Naive thymus-derived CD4-positive, alpha-beta T cell (primary cell): Measurements from ENCODE around the gene CLUH. TPM values are rescaled to one million over a fixed set of nuclear protein-coding genes. Genes with fewer than 3 reads are reported as not detected.
A peak's percentile ranks its signal among the peaks of the same experiment; 100 is the strongest.

Experiments used
- ATAC-seq: fragments of 150-1000 bp; cut with Tn5 transposase; 2 replicates; pipeline ENCODE4 v1.10.0; 2021; ENCODE audit warnings: mild to moderate bottlenecking, moderate library complexity
- CTCF ChIA-PET: fragments of 350-600 bp; sonication (Branson Sonifier 250); formaldehyde crosslinking; loops from one replicate; lab custom pipeline; 2021; ENCODE audit warnings: antibody characterized with exemption; lab: Charles Lee
- POLR2A ChIA-PET: fragments of 350-600 bp; sonication (Branson Sonifier 250); formaldehyde crosslinking; loops from one replicate; lab custom pipeline; 2021; ENCODE audit warnings: antibody characterized with exemption, inconsistent platforms; lab: Charles Lee
- DNase-seq, 9 donors: peaks; one replicate each; pipeline versions ENCODE4 v3.0.0 to v3.0.0-alpha.2; 2020 to 2022; ENCODE audit warnings: mixed read lengths in 1 of 9
- H3K27ac ChIP-seq: one replicate; pipeline ENCODE4 v1.7.0; 2013; ENCODE audit warnings: mild to moderate bottlenecking, low read depth, low read length, moderate library complexity
- H3K27me3 ChIP-seq, 2 donors: one replicate each; pipeline ENCODE4 v1.7.0; 2013; ENCODE audit warnings: low read length in 2 of 2, mild to moderate bottlenecking in 2 of 2, moderate library complexity in 2 of 2; ENCODE audit not compliant: control insufficient read depth in 2 of 2, insufficient read depth in 2 of 2
- H3K36me3 ChIP-seq, 3 experiments: 1 replicate in 2 of 3; 2 replicates in 1 of 3; pipeline ENCODE4 v1.7.0; 2013; ENCODE audit warnings: low read length in 3 of 3, mild to moderate bottlenecking in 3 of 3, moderate library complexity in 1 of 3; ENCODE audit not compliant: insufficient read depth in 3 of 3, control insufficient read depth in 2 of 3
- H3K4me1 ChIP-seq, 2 donors: one replicate each; pipeline ENCODE4 v1.7.0; 2013; ENCODE audit warnings: low read length in 2 of 2, mild to moderate bottlenecking in 2 of 2, moderate library complexity in 1 of 2; ENCODE audit not compliant: control insufficient read depth in 2 of 2, insufficient read depth in 2 of 2
- H3K4me3 ChIP-seq: 2 replicates; pipeline ENCODE4 v1.7.0; 2013; ENCODE audit warnings: mild to moderate bottlenecking, low read length
- H3K9me3 ChIP-seq, 3 experiments: 1 replicate in 2 of 3; 2 replicates in 1 of 3; pipeline ENCODE4 v1.7.0; 2013; ENCODE audit warnings: low read length in 3 of 3; ENCODE audit not compliant: control insufficient read depth in 2 of 3
- H3K27ac Mint-ChIP-seq, 9 donors: one replicate each; pipeline ENCODE4 v1.8.0; 2020 to 2022; ENCODE audit warnings: mixed read lengths in 9 of 9, mild to moderate bottlenecking in 8 of 9, moderate library complexity in 5 of 9, inconsistent platforms in 2 of 9
- H3K27me3 Mint-ChIP-seq, 5 donors: one replicate each; pipeline ENCODE4 v1.8.0; 2021 to 2022; ENCODE audit warnings: mixed read lengths in 5 of 5, mild to moderate bottlenecking in 1 of 5
- H3K36me3 Mint-ChIP-seq, 5 donors: one replicate each; pipeline ENCODE4 v1.8.0; 2020 to 2022; ENCODE audit warnings: mixed read lengths in 5 of 5, mild to moderate bottlenecking in 3 of 5, inconsistent platforms in 1 of 5
- H3K4me1 Mint-ChIP-seq, 7 donors: one replicate each; pipeline ENCODE4 v1.8.0; 2020 to 2022; ENCODE audit warnings: mixed read lengths in 7 of 7, mild to moderate bottlenecking in 3 of 7, inconsistent platforms in 1 of 7
- H3K4me3 Mint-ChIP-seq, 10 donors: one replicate each; pipeline ENCODE4 v1.8.0; 2020 to 2022; ENCODE audit warnings: mild to moderate bottlenecking in 10 of 10, mixed read lengths in 10 of 10, moderate library complexity in 6 of 10, inconsistent platforms in 2 of 10
- H3K9me3 Mint-ChIP-seq, 11 donors: one replicate each; pipeline ENCODE4 v1.8.0; 2020 to 2022; ENCODE audit warnings: mixed read lengths in 11 of 11, mild to moderate bottlenecking in 4 of 11, inconsistent platforms in 1 of 11, moderate library complexity in 1 of 11
- intact Hi-C, 2 donors: fragments of 100-400 bp; cut with micrococcal nuclease; formaldehyde crosslinking; loops; one replicate each; pipeline ENCODE4 v1.15.1; 2023
- polyA plus RNA-seq, 2 donors: library from polyadenylated mRNA; unstranded; fragments of 300-500 nt; fragmentation: Illumina TruSeq; gene quantifications; one replicate each; pipeline ENCODE4 v1.2.3, GENCODE V29; 2021
- total RNA-seq, 6 experiments: library from RNA in 5 of 6; stranded (reverse) in 5 of 6; gene quantifications; 1 replicate in 5 of 6; 2 replicates in 1 of 6; pipeline ENCODE4 v1.2.3 and lab custom pipeline; 2021 to 2026

The CLUH gene
- total and polyA plus RNA-seq, 7 experiments from 2014 or later = 4.9 to 71.1 (median 45.8) TPM

GRCh38 chr17:2710803-2711607 lies 559 bp downstream of the CLUH start:
- ChIA-PET CTCF (no interaction called here), POLR2A (interaction anchor here (0.6 to 1.5 kb wide), 2 partner anchors 75 to 196 kb away, joined by 3 read pairs; no protein-coding TSS in a partner anchor)
- H3K36me3 ChIP-seq = no peaks in the 10 kb centered on the region
- peak overlapping the region; percentile 78 to 91 (median 87) for H3K4me3 Mint-ChIP-seq
- H3K27me3 ChIP-seq = no peaks in the 10 kb centered on the region
- H3K27me3 Mint-ChIP-seq = no peaks in the 10 kb centered on the region
- no peaks in the 10 kb centered on the region for H3K9me3 ChIP-seq
- no peaks in the 10 kb centered on the region for H3K9me3 Mint-ChIP-seq
- peaks cover 33 to 50% (median 37%) of the 10 kb centered on the region in 7 donors for H3K4me1 Mint-ChIP-seq
- intact Hi-C loops = loop anchor here (1.0 to 5.0 kb wide), 14 partner anchors 13 to 1012 kb away; partner anchors contain the start of genes EMC6 (in 2 of the 2), METTL16 (in 2 of the 2), MNT (in 2 of the 2) and PAFAH1B1 (in 2 of the 2)
- peak overlapping the region; percentile 97 for H3K4me3 ChIP-seq
- H3K4me1 ChIP-seq = peaks cover 22 to 36% of the 10 kb centered on the region in 2 donors
- peak overlapping the region in 8 of 9 donors; percentile 28 to 82 (median 74) for H3K27ac Mint-ChIP-seq
- DNase-seq (peak in 5 of 9 donors; percentile 13 to 52 (median 23)), ATAC-seq (peak; percentile 18)
- no peaks in the 10 kb centered on the region for H3K36me3 Mint-ChIP-seq
- H3K27ac ChIP-seq = peak overlapping the region; percentile 70

GRCh38 chr17:2710071-2710802 lies 1.3 kb downstream of the CLUH start:
- intact Hi-C loops = loop anchor here (2.0 to 5.0 kb wide), 7 partner anchors 77 to 1013 kb away; partner anchors contain the start of genes CTNS (in 1 of the 2), EMC6 (in 1 of the 2), HASPIN (in 1 of the 2) and MNT (in 1 of the 2)
- H3K27me3 ChIP-seq = no peaks in the 10 kb centered on the region
- peak overlapping the region; percentile 59 for H3K4me3 ChIP-seq
- CTCF ChIA-PET = interaction anchor here (0.7 kb wide), 1 partner anchor 77 kb away, joined by 4 read pairs; no protein-coding TSS in a partner anchor
- peaks cover 22 to 36% of the 10 kb centered on the region in 2 donors for H3K4me1 ChIP-seq
- ATAC-seq (no peak), DNase-seq (no peak)
- H3K27ac Mint-ChIP-seq = peak overlapping the region; percentile 28 to 88 (median 81)
- H3K4me1 Mint-ChIP-seq = peaks cover 37 to 56% (median 40%) of the 10 kb centered on the region in 7 donors
- no peaks in the 10 kb centered on the region for H3K36me3 ChIP-seq
- POLR2A ChIA-PET = interaction anchor here (0.6 to 1.5 kb wide), 2 partner anchors 76 to 195 kb away, joined by 3 read pairs; no protein-coding TSS in a partner anchor
- H3K27me3 Mint-ChIP-seq = no peaks in the 10 kb centered on the region
- peak overlapping the region; percentile 59 for H3K27ac ChIP-seq
- H3K9me3 Mint-ChIP-seq = no peaks in the 10 kb centered on the region
- peak overlapping the region; percentile 78 to 91 (median 86) for H3K4me3 Mint-ChIP-seq
- no peaks in the 10 kb centered on the region for H3K36me3 Mint-ChIP-seq
- no peaks in the 10 kb centered on the region for H3K9me3 ChIP-seq

- peaks cover 22 to 36% of the 10 kb centered on the region in 2 donors for H3K4me1 ChIP-seq
- H3K4me3 ChIP-seq = no peak overlapping the region
- H3K9me3 ChIP-seq = no peaks in the 10 kb centered on the region
- ATAC-seq = no peak
- H3K36me3 ChIP-seq = peaks cover 0 to 5% (median 0%) of the 10 kb centered on the region in 3 experiments
- POLR2A ChIA-PET = no interaction called here
- no peak overlapping the region for H3K27ac ChIP-seq
- H3K4me1 Mint-ChIP-seq = peaks cover 39 to 56% (median 45%) of the 10 kb centered on the region in 7 donors
- H3K36me3 Mint-ChIP-seq = peaks cover 0 to 3% (median 0%) of the 10 kb centered on the region in 5 donors
- no peaks in the 10 kb centered on the region for H3K9me3 Mint-ChIP-seq
- no peaks in the 10 kb centered on the region for H3K27me3 Mint-ChIP-seq
- H3K4me3 Mint-ChIP-seq = peak overlapping the region; percentile 18 to 91 (median 85)
- peak overlapping the region in 5 of 9 donors; percentile 25 to 88 (median 55) for H3K27ac Mint-ChIP-seq
- no peak for DNase-seq
- H3K27me3 ChIP-seq = no peaks in the 10 kb centered on the region
- intact Hi-C loops = no loop called here
- CTCF ChIA-PET = interaction anchor here (0.7 kb wide), 1 partner anchor 78 kb away, joined by 4 read pairs; no protein-coding TSS in a partner anchor
Observed at GRCh38 chr17:2709183-2709661, 2.3 kb downstream of the CLUH start.

DNA sequence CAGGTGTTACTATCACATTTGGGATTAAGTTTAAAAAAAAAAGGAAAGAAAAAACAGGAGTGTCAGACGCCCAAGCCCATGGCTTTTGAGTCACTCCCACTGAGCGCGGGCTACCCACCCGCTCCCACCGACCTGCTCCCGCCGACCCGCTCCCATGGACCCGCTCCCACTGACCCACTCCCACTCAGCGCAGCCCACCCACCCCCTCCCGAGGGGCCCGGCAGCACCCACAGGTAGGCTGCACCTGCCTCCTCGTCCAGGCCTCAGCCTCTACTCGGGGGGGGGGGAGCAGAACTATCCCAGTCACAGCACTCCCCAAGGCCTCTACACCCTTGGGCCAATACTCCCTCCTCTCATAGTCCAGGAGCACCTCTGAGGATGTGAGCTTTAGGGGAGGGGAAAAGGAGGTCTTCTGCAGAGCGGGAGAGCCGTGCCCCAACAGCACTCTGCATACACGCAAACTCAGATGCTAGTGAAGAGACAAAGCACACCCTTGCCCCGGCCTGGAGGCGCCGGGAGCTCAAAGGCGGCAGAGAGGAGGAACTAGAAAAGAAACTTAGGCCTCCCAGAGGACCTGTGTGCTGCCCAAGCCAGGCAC lies 2.9 kb downstream of the CLUH start:
- intact Hi-C loops = no loop called here
- Histone ChIP-seq H3K4me1 (peaks cover 22 to 36% of the 10 kb centered on the region in 2 donors), H3K4me3 (no peak overlapping the region), H3K27me3 (no peaks in the 10 kb centered on the region), H3K9me3 (no peaks in the 10 kb centered on the region), H3K27ac (no peak overlapping the region), H3K36me3 (peaks cover 0 to 10% (median 2%) of the 10 kb centered on the region in 3 experiments)
- Mint-ChIP-seq H3K27ac (peak overlapping the region in 2 of 9 donors; percentile 24 to 65), H3K4me3 (peak overlapping the region in 7 of 10 donors; percentile 8 to 91 (median 85)), H3K36me3 (peaks cover 0 to 3% (median 0%) of the 10 kb centered on the region in 5 donors), H3K27me3 (no peaks in the 10 kb centered on the region), H3K9me3 (no peaks in the 10 kb centered on the region), H3K4me1 (peaks cover 38 to 54% (median 45%) of the 10 kb centered on the region in 7 donors)
- ChIA-PET POLR2A (no interaction called here), CTCF (no interaction called here)
- DNase-seq (no peak), ATAC-seq (no peak)

DNA sequence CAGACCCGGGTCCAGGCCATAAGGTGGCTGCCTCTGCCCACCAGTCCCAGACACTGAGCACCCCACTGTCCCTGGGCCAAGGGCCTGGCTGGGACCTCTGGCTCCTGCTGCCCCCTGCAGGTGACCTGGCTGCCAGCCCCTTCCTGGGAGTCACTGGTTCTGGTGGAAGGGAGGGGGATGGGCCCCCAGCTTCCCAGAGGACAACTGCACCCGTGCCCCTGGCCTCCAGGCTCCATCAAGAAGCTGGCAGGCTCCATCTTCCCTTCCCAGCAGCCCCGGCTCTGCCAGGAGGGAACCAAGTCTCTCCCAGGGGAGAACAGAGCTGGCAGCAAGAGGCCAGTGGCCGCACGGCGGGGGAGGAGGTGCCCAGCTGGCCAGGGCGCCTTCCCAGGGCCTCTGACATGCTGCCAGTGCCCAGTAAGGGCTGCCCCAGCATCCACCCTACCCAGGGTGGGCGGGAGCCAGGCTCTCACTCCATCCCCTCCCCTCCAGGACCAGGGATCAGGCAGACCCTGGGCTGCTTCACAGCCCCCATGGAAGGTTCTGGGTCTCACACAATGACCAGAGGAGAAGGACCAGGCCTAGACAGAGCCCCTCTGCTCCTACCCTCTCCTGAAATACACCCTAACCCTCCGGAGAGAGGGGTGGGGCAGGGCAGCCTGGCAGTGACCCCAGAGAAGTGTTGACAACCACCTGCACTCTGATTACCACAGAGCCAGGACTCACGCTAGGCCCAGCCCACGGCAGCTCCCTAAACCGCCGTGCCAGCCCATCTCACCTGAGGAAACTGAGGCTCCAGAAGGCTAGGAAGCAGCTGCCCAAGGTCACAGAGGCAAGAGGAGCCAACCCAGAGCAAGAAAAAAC lies 3.6 kb downstream of the CLUH start:
- peak overlapping the region in 1 of 10 donors; percentile 66 for H3K4me3 Mint-ChIP-seq
- no peaks in the 10 kb centered on the region for H3K9me3 Mint-ChIP-seq
- H3K4me1 Mint-ChIP-seq = peaks cover 36 to 52% (median 45%) of the 10 kb centered on the region in 7 donors
- no peak overlapping the region for H3K27ac Mint-ChIP-seq
- ATAC-seq = no peak
- intact Hi-C loops = no loop called here
- Histone ChIP-seq H3K27me3 (no peaks in the 10 kb centered on the region), H3K27ac (no peak overlapping the region), H3K4me1 (peaks cover 22 to 36% of the 10 kb centered on the region in 2 donors), H3K36me3 (peaks cover 0 to 18% (median 7%) of the 10 kb centered on the region in 3 experiments), H3K4me3 (no peak overlapping the region), H3K9me3 (no peaks in the 10 kb centered on the region)
- no peaks in the 10 kb centered on the region for H3K27me3 Mint-ChIP-seq
- POLR2A ChIA-PET = no interaction called here
- CTCF ChIA-PET = no interaction called here
- peaks cover 0 to 6% (median 0%) of the 10 kb centered on the region in 5 donors for H3K36me3 Mint-ChIP-seq
- DNase-seq = no peak
